SJSA1 (cell line): Measurements from ENCODE around the gene C1orf50. TPM values are rescaled to one million over a fixed set of nuclear protein-coding genes. Genes with fewer than 3 reads are reported as not detected.
"Not testable (repeated sequence)": the region's sequence is repeated elsewhere in the genome, so short reads cannot be mapped to it uniquely, and the experiment has no call there.

Source experiments
- DNase-seq, 2 experiments: peaks; one replicate each; pipeline ENCODE4 v3.0.0-alpha.2; 2015 to 2020; ENCODE audit warnings: low spot score in 2 of 2, low read depth in 1 of 2
- H3K27ac ChIP-seq: fragments of 250-450 bp; sonication (Bioruptor Pico); 2 replicates; pipeline ENCODE4 v1.5.1; 2020; ENCODE audit warnings: mild to moderate bottlenecking, moderate library complexity
- H3K27me3 ChIP-seq: fragments of 250-450 bp; sonication (Bioruptor Pico); replicated peaks from 2 replicates; pipeline ENCODE4 v1.5.1; 2020; ENCODE audit warnings: mild to moderate bottlenecking, moderate library complexity
- H3K36me3 ChIP-seq: fragments of 250-450 bp; sonication (Bioruptor Pico); 2 replicates; pipeline ENCODE4 v1.5.1; 2020; ENCODE audit warnings: mild to moderate bottlenecking
- H3K4me1 ChIP-seq: fragments of 250-450 bp; sonication (Bioruptor Pico); replicated peaks from 2 replicates; pipeline ENCODE4 v1.6.1; 2021; ENCODE audit warnings: mild to moderate bottlenecking
- H3K4me3 ChIP-seq: fragments of 250-450 bp; sonication (Bioruptor Pico); 2 replicates; pipeline ENCODE4 v1.5.1; 2020; ENCODE audit warnings: mild to moderate bottlenecking
- H3K9me3 ChIP-seq: fragments of 250-450 bp; sonication (Bioruptor Pico); replicated peaks from 2 replicates; pipeline ENCODE4 v1.5.1; 2020; ENCODE audit warnings: mild to moderate bottlenecking
- total RNA-seq: library from RNA; depleted of rRNA; stranded (reverse); fragments of >200 nt; shearing (Covaris generic); gene quantifications from 2 replicates; pipeline ENCODE4 v1.2.3, GENCODE V29; 2014

Gene C1orf50
- total RNA-seq, 1 experiment from 2014 or later, result 4.2 TPM

GRCh38 chr1:42783092-42783491 is 16.0 kb downstream of the C1orf50 start:
- DNase-seq, result no peak
- Histone ChIP-seq H3K4me3 (no peak overlapping the region), H3K27me3 (no peaks in the 10 kb centered on the region), H3K4me1 (peaks cover 4% of the 10 kb centered on the region; the same call in 1 of the 2 replicates), H3K36me3 (peaks cover 34% of the 10 kb centered on the region), H3K9me3 (no peaks in the 10 kb centered on the region), H3K27ac (no peak overlapping the region)

- no peak overlapping the region for H3K27ac ChIP-seq
- no peak for DNase-seq
- no peaks in the 10 kb centered on the region for H3K27me3 ChIP-seq
- peaks cover 26% of the 10 kb centered on the region for H3K36me3 ChIP-seq
- no peak overlapping the region for H3K4me3 ChIP-seq
- H3K4me1 ChIP-seq, result peaks cover 4% of the 10 kb centered on the region; the same call in 1 of the 2 replicates
- no peaks in the 10 kb centered on the region for H3K9me3 ChIP-seq
These were observed 17.5 kb downstream of the C1orf50 start for GRCh38 chr1:42784547-42784945.

GRCh38 chr1:42784946-42785693 is 18.1 kb downstream of the C1orf50 start, which contains the start of gene TMEM269:
TSS of gene TMEM269 (plus strand) at chr1:42784991. CDS start at chr1:42789894, 4,903 bp downstream.
- Histone ChIP-seq H3K4me1 (peaks cover 4% of the 10 kb centered on the region; the same call in 1 of the 2 replicates), H3K9me3 (no peaks in the 10 kb centered on the region), H3K27ac (no peak within 1 kb of the TSS), H3K4me3 (no peak within 1 kb of the TSS), H3K27me3 (no peaks in the 10 kb centered on the region), H3K36me3 (peaks cover 24% of the 10 kb centered on the region)
- DNase-seq, result no peak

- no peak for DNase-seq
- Histone ChIP-seq H3K9me3 (no peaks in the 10 kb centered on the region), H3K27me3 (no peaks in the 10 kb centered on the region), H3K4me1 (peaks cover 4% of the 10 kb centered on the region; the same call in 1 of the 2 replicates), H3K36me3 (peaks cover 17% of the 10 kb centered on the region), H3K4me3 (no peak overlapping the region), H3K27ac (no peak overlapping the region)
These were observed 19.0 kb downstream of the C1orf50 start for GRCh38 chr1:42786097-42786496.

GRCh38 chr1:42788021-42788420 is 21.0 kb downstream of the C1orf50 start:
- H3K36me3 ChIP-seq, result peaks cover 5% of the 10 kb centered on the region
- no peak for DNase-seq
- no peak overlapping the region for H3K27ac ChIP-seq
- H3K9me3 ChIP-seq, result no peaks in the 10 kb centered on the region
- H3K4me3 ChIP-seq, result no peak overlapping the region
- H3K27me3 ChIP-seq, result no peaks in the 10 kb centered on the region
- H3K4me1 ChIP-seq, result peaks cover 4% of the 10 kb centered on the region; the same call in 1 of the 2 replicates

- H3K27me3 ChIP-seq, result no peaks in the 10 kb centered on the region
- no peak for DNase-seq
- H3K36me3 ChIP-seq, result no peaks in the 10 kb centered on the region
- H3K4me3 ChIP-seq, result no peak overlapping the region
- H3K4me1 ChIP-seq, result no peaks in the 10 kb centered on the region
- H3K9me3 ChIP-seq, result no peaks in the 10 kb centered on the region
- no peak overlapping the region for H3K27ac ChIP-seq
These were observed 26.8 kb downstream of the C1orf50 start for GRCh38 chr1:42793824-42794223.

GRCh38 chr1:42797414-42797813 is 30.4 kb downstream of the C1orf50 start:
- H3K36me3 ChIP-seq, result no peaks in the 10 kb centered on the region
- DNase-seq, result no peak
- no peaks in the 10 kb centered on the region for H3K9me3 ChIP-seq

GRCh38 chr1:42797979-42798378 is 30.9 kb downstream of the C1orf50 start:
- DNase-seq, result no peak
- H3K4me1 ChIP-seq, result no peaks in the 10 kb centered on the region
- H3K36me3 ChIP-seq, result no peaks in the 10 kb centered on the region
- H3K27ac ChIP-seq, result no peak overlapping the region
- H3K9me3 ChIP-seq, result no peaks in the 10 kb centered on the region
- 0 out of 2 replicates have a peak, but pooled peaks cover 4% of the 10 kb centered on the region for H3K27me3 ChIP-seq
- no peak overlapping the region for H3K4me3 ChIP-seq

More at GRCh38 chr1:42797414-42797813, 30.4 kb downstream of the C1orf50 start:
- Histone ChIP-seq H3K27me3 (0 out of 2 replicates have a peak, but pooled peaks cover 4% of the 10 kb centered on the region), H3K4me3 (no peak overlapping the region), H3K27ac (no peak overlapping the region), H3K4me1 (no peaks in the 10 kb centered on the region)

GRCh38 chr1:42801832-42802473 is 34.9 kb downstream of the C1orf50 start:
- H3K36me3 ChIP-seq, result peaks cover 7% of the 10 kb centered on the region; the same call in 1 of the 2 replicates
- H3K4me3 ChIP-seq, result no peak overlapping the region
- 0 out of 2 replicates have a peak, but pooled peaks cover 3% of the 10 kb centered on the region for H3K9me3 ChIP-seq
- no peak overlapping the region for H3K27ac ChIP-seq
- 0 out of 2 replicates have a peak, but pooled peaks cover 4% of the 10 kb centered on the region for H3K27me3 ChIP-seq
- DNase-seq, result no peak
- H3K4me1 ChIP-seq, result no peaks in the 10 kb centered on the region

- Histone ChIP-seq H3K27me3 (no peaks in the 10 kb centered on the region), H3K4me1 (no peaks in the 10 kb centered on the region), H3K27ac (no peak overlapping the region), H3K4me3 (no peak overlapping the region), H3K9me3 (0 out of 2 replicates have a peak, but pooled peaks cover 3% of the 10 kb centered on the region), H3K36me3 (peaks cover 11% of the 10 kb centered on the region; the same call in 1 of the 2 replicates)
- DNase-seq, result no peak
These were observed 39.1 kb downstream of the C1orf50 start for GRCh38 chr1:42806171-42806570.

GRCh38 chr1:42806593-42806992 is 39.5 kb downstream of the C1orf50 start:
- H3K4me1 ChIP-seq, result no peaks in the 10 kb centered on the region
- no peak overlapping the region for H3K4me3 ChIP-seq
- no peak for DNase-seq
- H3K27ac ChIP-seq, result no peak overlapping the region
- no peaks in the 10 kb centered on the region for H3K27me3 ChIP-seq
- H3K36me3 ChIP-seq, result peaks cover 11% of the 10 kb centered on the region; the same call in 1 of the 2 replicates
- 0 out of 2 replicates have a peak, but pooled peaks cover 3% of the 10 kb centered on the region for H3K9me3 ChIP-seq

GRCh38 chr1:42807056-42807668 is 40.1 kb downstream of the C1orf50 start:
- H3K27me3 ChIP-seq, result no peaks in the 10 kb centered on the region
- no peak for DNase-seq
- no peak overlapping the region for H3K27ac ChIP-seq
- H3K4me1 ChIP-seq, result no peaks in the 10 kb centered on the region
- H3K36me3 ChIP-seq, result peaks cover 11% of the 10 kb centered on the region; the same call in 1 of the 2 replicates
- H3K4me3 ChIP-seq, result no peak overlapping the region
- H3K9me3 ChIP-seq, result 0 out of 2 replicates have a peak, but pooled peaks cover 3% of the 10 kb centered on the region

- not testable (repeated sequence) for H3K4me3 ChIP-seq
These were observed 47.8 kb downstream of the C1orf50 start for GRCh38 chr1:42814815-42815214.

More at GRCh38 chr1:42814815-42815214, 47.8 kb downstream of the C1orf50 start:
- peaks cover 16% of the 10 kb centered on the region for H3K4me1 ChIP-seq
- H3K27ac ChIP-seq, H3K36me3 ChIP-seq, H3K27me3 ChIP-seq, H3K9me3 ChIP-seq, DNase-seq: not testable (repeated sequence)
